SK-N-SH (cell line): ENCODE data around the gene LYZ. TPM values are rescaled to one million over a fixed set of nuclear protein-coding genes. Genes with fewer than 3 reads are reported as not detected.
"Not testable (repeated sequence)": the region's sequence is repeated elsewhere in the genome, so short reads cannot be mapped to it uniquely, and the experiment has no call there.

Experiments
- CTCF ChIA-PET: fragments of 300-600, 350-600 bp; formaldehyde crosslinking; extraction: SDS; loops from one replicate; lab custom pipeline; 2021; lab: Yijun Ruan, JAX
- POLR2A ChIA-PET: fragments of 350-600 bp; sonication (Branson Sonifier 250); formaldehyde crosslinking; extraction: SDS; loops from one replicate; lab custom pipeline; 2020; ENCODE audit warnings: antibody characterized with exemption, inconsistent platforms; lab: Yijun Ruan, JAX
- DNase-seq: peaks from one replicate; pipeline ENCODE4 v3.0.0; 2012
- H2AFZ ChIP-seq: fragments of 200-600 bp; sonication (generic); 2 replicates; pipeline ENCODE4 v1.8.1; 2016; ENCODE audit warnings: antibody characterized with exemption, mild to moderate bottlenecking, low read depth
- H3F3A ChIP-seq: fragments of 200-600 bp; sonication (generic); replicated peaks from 2 replicates; pipeline ENCODE3; 2016; ENCODE audit warnings: antibody characterized with exemption, mild to moderate bottlenecking; ENCODE audit not compliant: insufficient read depth
- H3K27ac ChIP-seq, 2 experiments: fragments of 200-500 bp in 1 of 2; fragments of 200-600 bp in 1 of 2; sonication (Bioruptor generic) in 1 of 2; sonication (generic), shearing (Covaris generic) in 1 of 2; 2 replicates each; pipeline versions ENCODE4 v1.5.1 to v1.6.1; 2014 to 2016; ENCODE audit warnings: low read depth in 2 of 2, inconsistent platforms in 1 of 2, low read length in 1 of 2, mild to moderate bottlenecking in 1 of 2, mixed read lengths in 1 of 2
- H3K27me3 ChIP-seq: fragments of 200-600 bp; sonication (generic), shearing (Covaris generic); 2 replicates; pipeline ENCODE4 v1.6.1; 2016; ENCODE audit warnings: mixed run types; ENCODE audit not compliant: insufficient read depth
- H3K36me3 ChIP-seq, 2 experiments: fragments of 200-500 bp in 1 of 2; fragments of 200-600 bp in 1 of 2; sonication (Bioruptor generic) in 1 of 2; sonication (generic) in 1 of 2; replicated peaks in 1 of 2; 2 replicates each; pipeline versions ENCODE3 to v1.5.1; 2014 to 2016; ENCODE audit warnings: low read length in 1 of 2, mild to moderate bottlenecking in 1 of 2; ENCODE audit not compliant: insufficient read depth in 2 of 2, control insufficient read depth in 1 of 2
- H3K4me1 ChIP-seq, 2 experiments: fragments of 200-500 bp in 1 of 2; fragments of 200-600 bp in 1 of 2; sonication (Bioruptor generic) in 1 of 2; sonication (generic), shearing (Covaris generic) in 1 of 2; 2 replicates each; pipeline versions ENCODE4 v1.5.1 to v1.6.1; 2014 to 2016; ENCODE audit warnings: low read depth in 1 of 2, low read length in 1 of 2, mixed run types in 1 of 2; ENCODE audit not compliant: insufficient read depth in 2 of 2, control insufficient read depth in 1 of 2
- H3K4me2 ChIP-seq: fragments of 200-600 bp; sonication (generic), shearing (Covaris generic); 2 replicates; pipeline ENCODE4 v1.6.1; 2017; ENCODE audit warnings: mixed run types
- H3K4me3 ChIP-seq, 2 experiments: fragments of 200-500 bp in 1 of 2; fragments of 200-600 bp in 1 of 2; sonication (Bioruptor generic) in 1 of 2; sonication (generic), shearing (Covaris generic) in 1 of 2; 2 replicates each; pipeline versions ENCODE4 v1.5.1 to v1.8.1; 2014 to 2016; ENCODE audit warnings: low read depth in 2 of 2, inconsistent platforms in 1 of 2, low read length in 1 of 2, mild to moderate bottlenecking in 1 of 2, mixed read lengths in 1 of 2, moderate library complexity in 1 of 2
- H3K79me2 ChIP-seq: fragments of 200-600 bp; sonication (generic); 2 replicates; pipeline ENCODE4 v1.8.1; 2017; ENCODE audit warnings: mild to moderate bottlenecking; ENCODE audit not compliant: insufficient read depth
- H3K9ac ChIP-seq: fragments of 200-600 bp; sonication (generic); 2 replicates; pipeline ENCODE4 v1.6.1; 2017; ENCODE audit warnings: mixed run types
- H3K9me2 ChIP-seq: fragments of 200-600 bp; sonication (generic); 2 replicates; pipeline ENCODE4 v1.6.1; 2017; ENCODE audit warnings: mixed run types
- H3K9me3 ChIP-seq: fragments of 200-600 bp; sonication (generic); 2 replicates; pipeline ENCODE4 v1.6.1; 2017; ENCODE audit warnings: mixed run types, mild to moderate bottlenecking, moderate library complexity
- H4K20me1 ChIP-seq: fragments of 200-600 bp; sonication (generic); 2 replicates; pipeline ENCODE4 v1.6.1; 2017; ENCODE audit warnings: mild to moderate bottlenecking, mixed run types; ENCODE audit not compliant: insufficient read depth
- FOXM1 ChIP-seq: IDR thresholded peaks from 2 replicates; pipeline ENCODE4 v1.4.0; 2012; ENCODE audit warnings: low read depth, mild to moderate bottlenecking
- GABPA ChIP-seq: IDR thresholded peaks from 2 replicates; pipeline ENCODE4 v1.4.0; 2012; ENCODE audit warnings: low read depth, mild to moderate bottlenecking
- RAD21 ChIP-seq: IDR thresholded peaks from 2 replicates; pipeline ENCODE4 v1.6.1; 2012; ENCODE audit warnings: mild to moderate bottlenecking, low read length
- TEAD4 ChIP-seq: IDR thresholded peaks from 2 replicates; pipeline ENCODE4 v1.4.0; 2012; ENCODE audit warnings: mild to moderate bottlenecking, borderline replicate concordance; ENCODE audit not compliant: insufficient read depth
- ZBTB33 ChIP-seq: IDR thresholded peaks from 2 replicates; pipeline ENCODE4 v1.4.0; 2012; ENCODE audit warnings: low read depth, borderline replicate concordance
- WGBS: methylation state at CpG from one replicate; pipeline ENCODE4 v1.1.6; 2017; ENCODE audit warnings: low lambda C conversion rate; 5-methylcytosine and 5-hydroxymethylcytosine counted together
- polyA plus RNA-seq, 3 experiments: library from polyadenylated mRNA; depleted of rRNA; stranded (reverse); fragments of >200 nt; gene quantifications; 2 replicates each; pipeline ENCODE4 v1.2.3, GENCODE V29; 2012
- TF ChIP-seq, protein P1 (sequence below): fragments of 200-600 bp; sonication (generic); IDR thresholded peaks from 2 replicates; pipeline ENCODE4 v1.6.1; 2017; ENCODE audit warnings: antibody characterized with exemption, mild to moderate bottlenecking, moderate library complexity

Gene LYZ
- polyA plus RNA-seq, 1 of the 3 experiments (the other 2 are of a cell fraction) = not detected

- H3K79me2 ChIP-seq, POLR2A ChIA-PET, H3K36me3 ChIP-seq, H3K4me3 ChIP-seq, H3K9me3 ChIP-seq, H2AFZ ChIP-seq, H3K27ac ChIP-seq, H3F3A ChIP-seq, H3K4me1 ChIP-seq, H3K9me2 ChIP-seq, H3K9ac ChIP-seq, H4K20me1 ChIP-seq, H3K27me3 ChIP-seq, DNase-seq, H3K4me2 ChIP-seq: not testable (repeated sequence)
- 8% methylated on average over 2 of the region's 2 CpGs for WGBS
- CTCF ChIA-PET = interaction anchor here (1.4 kb wide), 1 partner anchor 26 kb away, joined by 6 read pairs; no protein-coding TSS in a partner anchor
These were observed 30.9 kb upstream of the LYZ start for GRCh38 chr12:69317233-69317632.

DNA sequence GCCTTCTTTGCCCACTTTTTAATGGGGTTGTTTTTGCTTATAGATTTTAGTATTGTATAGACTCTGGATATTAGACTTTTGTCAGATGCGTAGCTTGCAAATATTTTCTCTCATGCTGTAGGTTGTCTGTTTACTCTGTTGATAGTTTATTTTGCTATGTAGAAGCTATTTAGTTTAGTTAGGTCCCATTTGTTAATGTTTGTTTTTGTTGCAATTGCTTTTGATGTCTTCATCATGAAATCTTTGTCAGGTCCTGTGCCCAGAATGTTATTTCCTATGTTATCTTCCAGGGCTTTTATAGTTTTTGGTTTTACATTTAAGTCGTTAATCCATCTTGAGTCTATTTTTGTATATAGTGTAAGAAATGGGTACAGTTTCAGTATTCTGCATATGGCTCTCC lies 30.0 kb upstream of the LYZ start:
- no peak overlapping the region for H3K27ac ChIP-seq
- no peaks in the 10 kb centered on the region for H3K27me3 ChIP-seq
- H3K4me3 ChIP-seq = no peak overlapping the region
- TF ChIP-seq RAD21 (no peak), TEAD4 (no peak), ZBTB33 (no peak), FOXM1 (no peak)
- TF ChIP-seq, protein P1, sequence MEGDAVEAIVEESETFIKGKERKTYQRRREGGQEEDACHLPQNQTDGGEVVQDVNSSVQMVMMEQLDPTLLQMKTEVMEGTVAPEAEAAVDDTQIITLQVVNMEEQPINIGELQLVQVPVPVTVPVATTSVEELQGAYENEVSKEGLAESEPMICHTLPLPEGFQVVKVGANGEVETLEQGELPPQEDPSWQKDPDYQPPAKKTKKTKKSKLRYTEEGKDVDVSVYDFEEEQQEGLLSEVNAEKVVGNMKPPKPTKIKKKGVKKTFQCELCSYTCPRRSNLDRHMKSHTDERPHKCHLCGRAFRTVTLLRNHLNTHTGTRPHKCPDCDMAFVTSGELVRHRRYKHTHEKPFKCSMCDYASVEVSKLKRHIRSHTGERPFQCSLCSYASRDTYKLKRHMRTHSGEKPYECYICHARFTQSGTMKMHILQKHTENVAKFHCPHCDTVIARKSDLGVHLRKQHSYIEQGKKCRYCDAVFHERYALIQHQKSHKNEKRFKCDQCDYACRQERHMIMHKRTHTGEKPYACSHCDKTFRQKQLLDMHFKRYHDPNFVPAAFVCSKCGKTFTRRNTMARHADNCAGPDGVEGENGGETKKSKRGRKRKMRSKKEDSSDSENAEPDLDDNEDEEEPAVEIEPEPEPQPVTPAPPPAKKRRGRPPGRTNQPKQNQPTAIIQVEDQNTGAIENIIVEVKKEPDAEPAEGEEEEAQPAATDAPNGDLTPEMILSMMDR = no peak
- WGBS = 28% methylated on average over 2 of the region's 2 CpGs
- ChIA-PET CTCF (interaction anchor here (1.4 kb wide), 1 partner anchor 27 kb away, joined by 6 read pairs; no protein-coding TSS in a partner anchor), POLR2A (no interaction called here)
- H4K20me1 ChIP-seq = no peaks in the 10 kb centered on the region
- H3K79me2 ChIP-seq = no peaks in the 10 kb centered on the region
- H2AFZ ChIP-seq = no peak overlapping the region
- H3K9ac ChIP-seq = no peak overlapping the region
- no peak overlapping the region for H3K4me2 ChIP-seq
- H3K9me3 ChIP-seq = no peaks in the 10 kb centered on the region
- H3K36me3 ChIP-seq = no peaks in the 10 kb centered on the region
- no peak for DNase-seq
- no peaks in the 10 kb centered on the region for H3F3A ChIP-seq
- no peaks in the 10 kb centered on the region for H3K4me1 ChIP-seq
- no peaks in the 10 kb centered on the region for H3K9me2 ChIP-seq

DNA sequence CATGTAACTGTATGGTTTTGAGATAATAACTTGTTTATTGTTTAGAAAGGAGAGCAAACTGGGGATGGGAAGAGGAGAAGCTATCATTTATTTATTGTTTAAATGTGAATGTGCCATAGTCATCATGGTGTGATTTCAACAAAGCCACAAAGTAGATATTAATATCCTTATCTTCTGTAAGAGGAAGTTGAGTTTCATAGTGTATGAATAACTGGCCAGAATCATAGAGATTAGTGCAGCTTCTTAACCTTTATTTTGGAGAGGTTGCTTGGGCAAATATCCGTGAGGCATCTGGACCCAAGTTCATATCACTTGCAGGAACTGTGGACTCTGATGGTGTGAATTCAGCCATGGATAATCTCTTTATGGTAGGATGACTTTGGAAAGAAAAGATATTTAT lies 26.8 kb upstream of the LYZ start:
- H3K9ac ChIP-seq = no peak overlapping the region
- H3K79me2 ChIP-seq = no peaks in the 10 kb centered on the region
- H3K4me1 ChIP-seq = no peaks in the 10 kb centered on the region
- no peaks in the 10 kb centered on the region for H3K36me3 ChIP-seq
- 40% methylated on average over 1 of the region's 1 CpG for WGBS
- no peaks in the 10 kb centered on the region; the same call in 1 of the 2 replicates for H3K27me3 ChIP-seq
- TF ChIP-seq RAD21 = no peak
- TF ChIP-seq GABPA = no peak
- TF ChIP-seq FOXM1 = no peak
- DNase-seq = no peak
- no peaks in the 10 kb centered on the region for H4K20me1 ChIP-seq
- ChIA-PET CTCF (no interaction called here), POLR2A (no interaction called here)
- H2AFZ ChIP-seq = no peak overlapping the region
- no peak overlapping the region for H3K4me3 ChIP-seq
- no peaks in the 10 kb centered on the region for H3F3A ChIP-seq
- no peaks in the 10 kb centered on the region for H3K9me2 ChIP-seq
- H3K4me2 ChIP-seq = no peak overlapping the region
- H3K9me3 ChIP-seq = no peaks in the 10 kb centered on the region
- no peak overlapping the region for H3K27ac ChIP-seq
